HepG2 (cell line): Measurements from ENCODE around the gene DCUN1D3. TPM values are rescaled to one million over a fixed set of nuclear protein-coding genes. Genes with fewer than 3 reads are reported as not detected.
A peak's percentile ranks its signal among the peaks of the same experiment; 100 is the strongest.

ENCODE experiments used
- ATAC-seq: fragments of 200-7000 bp; cut with Tn5 transposase; 3 replicates; pipeline ENCODE4 v1.9.1; 2020; ENCODE audit warnings: mild to moderate bottlenecking, moderate library complexity
- BruUV-seq: library from RNA; stranded (reverse); fragments of 400-500 nt; replicated peaks from 2 replicates; lab custom pipeline; 2021; lab: Mats Ljungman, UMichigan
- CTCF ChIA-PET: fragments of 300-600 bp; formaldehyde crosslinking; extraction: SDS; loops from one replicate; lab custom pipeline; 2021; ENCODE audit warnings: low total read pairs, inconsistent platforms, low intra/inter-chr PET ratio; lab: Yijun Ruan, JAX
- POLR2A ChIA-PET: fragments of 350-600 bp; sonication (Branson Sonifier 250); formaldehyde crosslinking; loops from one replicate; lab custom pipeline; 2020; ENCODE audit warnings: antibody characterized with exemption, inconsistent platforms; lab: Yijun Ruan, JAX
- DNase-seq: peaks from one replicate; pipeline ENCODE4 v3.0.0-alpha.2; 2015; ENCODE audit warnings: low spot score
- FAIRE-seq: peaks from 3 replicates; lab custom pipeline; 2011; peaks lifted over from hg19 to GRCh38; lab: Jason Lieb, UNC
- H2AFZ ChIP-seq: one replicate; pipeline ENCODE4 v1.6.1; 2011; ENCODE audit warnings: low read length, inconsistent platforms
- H3K27ac ChIP-seq: fragments of 300-600 bp; 3 replicates; pipeline ENCODE4 v1.8.0; 2011; ENCODE audit warnings: mixed run types, mild to moderate bottlenecking, mixed read lengths, low read length, inconsistent platforms; ENCODE audit not compliant: insufficient read depth; ENCODE audit errors: extremely low read length
- H3K27me3 ChIP-seq, 2 experiments: fragments of 200-600 bp in 1 of 2; 2 replicates in 1 of 2; 3 replicates in 1 of 2; pipeline versions ENCODE4 v1.6.0 to v1.8.0; 2011; ENCODE audit warnings: low read length in 2 of 2, mild to moderate bottlenecking in 2 of 2, moderate library complexity in 2 of 2, inconsistent platforms in 1 of 2; ENCODE audit not compliant: insufficient read depth in 2 of 2, control insufficient read depth in 1 of 2
- H3K36me3 ChIP-seq, 2 experiments: fragments of 200-600 bp in 1 of 2; replicated peaks in 1 of 2; 2 replicates in 1 of 2; 3 replicates in 1 of 2; pipeline versions ENCODE4 v1.5.1 to v1.8.0; 2011; ENCODE audit warnings: low read length in 2 of 2, inconsistent platforms in 1 of 2; ENCODE audit not compliant: insufficient read depth in 2 of 2, control insufficient read depth in 1 of 2
- H3K4me1 ChIP-seq: 2 replicates; pipeline ENCODE4 v1.5.1; 2012; ENCODE audit warnings: low read length, inconsistent platforms; ENCODE audit not compliant: insufficient read depth
- H3K4me2 ChIP-seq: 2 replicates; pipeline ENCODE4 v1.6.0; 2011; ENCODE audit warnings: low read depth, low read length, inconsistent platforms
- H3K4me3 ChIP-seq, 3 experiments: fragments of 200-600 bp in 1 of 3; sonication (generic), shearing (Covaris generic) in 1 of 3; replicated peaks in 1 of 3; 2 replicates each; pipeline ENCODE4 v1.5.1; 2011 to 2016; ENCODE audit warnings: low read length in 3 of 3, inconsistent platforms in 2 of 3, low read depth in 2 of 3, mild to moderate bottlenecking in 2 of 3, control low read depth in 1 of 3, mixed read lengths in 1 of 3; ENCODE audit not compliant: insufficient read depth in 1 of 3
- H3K79me2 ChIP-seq: one replicate; pipeline ENCODE4 v1.6.1; 2011; ENCODE audit warnings: low read length, inconsistent platforms; ENCODE audit not compliant: insufficient read depth
- H3K9ac ChIP-seq: 2 replicates; pipeline ENCODE4 v1.6.0; 2011; ENCODE audit warnings: mild to moderate bottlenecking, low read depth, low read length, inconsistent platforms; ENCODE audit not compliant: insufficient read depth
- H3K9me3 ChIP-seq: 2 replicates; pipeline ENCODE4 v1.5.1; 2012; ENCODE audit warnings: mild to moderate bottlenecking, low read length
- H4K20me1 ChIP-seq: 2 replicates; pipeline ENCODE4 v1.6.0; 2011; ENCODE audit warnings: inconsistent platforms, mild to moderate bottlenecking, low read length, moderate library complexity; ENCODE audit not compliant: insufficient read depth
- PLSCR1 ChIP-seq: sonication (generic); formaldehyde crosslinking; IDR thresholded peaks from 2 replicates; pipeline ENCODE4 v1.5.0; 2020; ENCODE audit warnings: missing genetic modification reagents, mild to moderate bottlenecking, borderline replicate concordance
- RBM22 ChIP-seq: fragments of 200-400 bp; formaldehyde crosslinking; optimal IDR thresholded peaks from 2 replicates; pipeline ENCODE3; 2017; ENCODE audit warnings: mild to moderate bottlenecking, low read length, moderate library complexity
- SKI ChIP-seq: fragments of 450-650 bp; IDR thresholded peaks from one replicate; pipeline ENCODE4 v1.6.1; 2018; ENCODE audit warnings: mild to moderate bottlenecking; ENCODE audit not compliant: partially characterized antibody
- SUZ12 ChIP-seq: fragments of 150-350 bp; IDR thresholded peaks from 2 replicates; pipeline ENCODE4 v1.6.1; 2014; ENCODE audit warnings: low read depth, low read length
- TEAD3 ChIP-seq: optimal IDR thresholded peaks from 2 replicates; pipeline ENCODE3; 2016; ENCODE audit warnings: borderline replicate concordance
- ZNF138 ChIP-seq: sonication (generic); formaldehyde crosslinking; IDR thresholded peaks from 2 replicates; pipeline ENCODE4 v1.5.0; 2020; ENCODE audit warnings: mild to moderate bottlenecking, low read depth, missing genetic modification reagents
- ZNF205 ChIP-seq: IDR thresholded peaks from 2 replicates; pipeline ENCODE4 v1.6.1; 2018; ENCODE audit warnings: missing biosample characterization, missing genetic modification reagents
- ZNF253 ChIP-seq: sonication (generic); formaldehyde crosslinking; IDR thresholded peaks from 2 replicates; pipeline ENCODE4 v1.8.0; 2022; ENCODE audit warnings: mild to moderate bottlenecking, missing genetic modification reagents, borderline replicate concordance
- ZNF652 ChIP-seq: IDR thresholded peaks from 2 replicates; pipeline ENCODE4 v1.6.1; 2016; ENCODE audit warnings: low read depth, borderline replicate concordance
- WGBS: methylation state at CpG from one replicate; pipeline ENCODE4 v1.1.6; 2017; ENCODE audit warnings: low lambda C conversion rate; 5-methylcytosine and 5-hydroxymethylcytosine counted together
- in situ Hi-C: cut with HindIII; loops from 2 replicates; pipeline ENCODE4 v1.10.0; 2017; ENCODE audit warnings: low pct_unique_long_range_greater_than_20kb; ENCODE audit not compliant: extremely low pct_ligation_motif_present
- intact Hi-C: fragments of 100-400 bp; cut with micrococcal nuclease; formaldehyde crosslinking; loops from one replicate; pipeline ENCODE4 v1.10.0; 2022; ENCODE audit not compliant: unreplicated experiment
- polyA plus RNA-seq, 8 experiments: library from polyadenylated mRNA; depleted of rRNA in 3 of 8; stranded (reverse) in 7 of 8; unstranded in 1 of 8; fragments of >200 nt; fragmentation: Illumina TruSeq in 4 of 8; extraction: Trizol in 4 of 8; gene quantifications; 2 replicates each; pipeline versions ENCODE4 v1.2.1 to v1.2.3, GENCODE V29; 2011 to 2016; ENCODE audit warnings: low read depth in 4 of 8, missing spikeins in 1 of 8, mixed read lengths in 1 of 8; ENCODE audit not compliant: insufficient read depth in 1 of 8
- total RNA-seq, 5 experiments: library from RNA; depleted of rRNA; stranded (reverse); fragments of >200 nt; fragmentation: Illumina TruSeq; extraction: Trizol; gene quantifications; 2 replicates each; pipeline ENCODE4 v1.2.3, GENCODE V29; 2016; ENCODE audit warnings: low read depth in 1 of 5

Gene DCUN1D3
- total and polyA plus RNA-seq, 2 of the 13 experiments (the other 11 are each of a cell fraction or from before 2014, with no cell fraction given), result 5.0 to 19.3 TPM

DNA sequence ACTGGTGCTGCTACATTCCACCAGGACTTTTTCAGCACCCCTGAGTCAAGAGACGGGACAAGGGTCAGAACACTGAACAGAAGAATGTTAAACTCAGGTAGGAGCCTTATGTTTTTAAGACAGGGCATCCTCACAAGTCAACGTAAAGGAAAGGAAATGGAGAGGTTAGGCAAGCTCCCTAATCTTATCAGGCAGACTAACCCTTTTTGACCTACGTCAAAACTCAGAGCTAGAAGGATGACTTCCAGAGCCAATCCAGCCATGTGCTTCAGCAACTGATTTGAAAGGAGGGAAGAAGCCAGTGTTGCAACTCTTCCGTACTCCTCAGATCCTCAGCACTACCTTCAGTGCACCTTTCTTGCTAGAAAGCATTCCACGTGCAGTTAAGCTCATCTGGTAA, 47.0 kb downstream of the DCUN1D3 start:
- DNase-seq (no peak), FAIRE-seq (no peak), ATAC-seq (no peak)
- in situ Hi-C loops, result loop anchor here (5.0 kb wide), 1 partner anchor 229 kb away; no protein-coding TSS in a partner anchor
- TF ChIP-seq ZNF253, result no peak
- peak; percentile 76 for TF ChIP-seq RBM22
- no peak for TF ChIP-seq ZNF205
- TF ChIP-seq TEAD3 (CRISPR knock-in tag), result no peak
- no peak for TF ChIP-seq PLSCR1 (CRISPR knock-in tag)
- no peak for TF ChIP-seq SUZ12
- no peak for TF ChIP-seq ZNF138 (CRISPR knock-in tag)
- no peak for TF ChIP-seq SKI
- TF ChIP-seq ZNF652 (CRISPR knock-in tag), result no peak
- intact Hi-C loops, result loop anchor here (5.0 kb wide), 1 partner anchor 74 kb away; no protein-coding TSS in a partner anchor
- Histone ChIP-seq H3K79me2 (no peaks in the 10 kb centered on the region), H3K36me3 (peaks cover 2 to 11% of the 10 kb centered on the region in 2 experiments; a peak in 2 of 5 replicates), H3K27ac (no peak overlapping the region), H3K27me3 (no peaks in the 10 kb centered on the region), H2AFZ (no peak overlapping the region), H3K9me3 (no peaks in the 10 kb centered on the region), H3K4me2 (no peak overlapping the region), H3K4me3 (no peak overlapping the region), H3K9ac (no peak overlapping the region), H3K4me1 (peaks cover 30% of the 10 kb centered on the region), H4K20me1 (no peaks in the 10 kb centered on the region)
- ChIA-PET POLR2A (interaction anchor here (2.8 kb wide), 1 partner anchor 47 kb away, joined by 9 read pairs; the partner anchor contains the start of genes DCUN1D3 and LYRM1), CTCF (no interaction called here)
- 94% methylated on average over 5 of the region's 5 CpGs for WGBS
- BruUV-seq, result no TSS peak
